T47D (cell line): ENCODE data around the gene CDYL2.

Experiments used
- DNase-seq, 2 experiments: peaks; one replicate each; pipeline versions ENCODE4 v3.0.0 to v3.0.0-alpha.2; 2011 to 2012; ENCODE audit warnings: low read depth in 1 of 2, low spot score in 1 of 2
- JUND ChIP-seq: IDR thresholded peaks from 2 replicates; pipeline ENCODE4 v1.6.1; 2012; ENCODE audit warnings: low read depth
- in situ Hi-C: cut with HindIII; loops from 2 replicates; pipeline ENCODE4 v1.10.0; 2016; ENCODE audit warnings: low sequenced_read_pairs, low pct_unique_long_range_greater_than_20kb

Gene CDYL2

DNA sequence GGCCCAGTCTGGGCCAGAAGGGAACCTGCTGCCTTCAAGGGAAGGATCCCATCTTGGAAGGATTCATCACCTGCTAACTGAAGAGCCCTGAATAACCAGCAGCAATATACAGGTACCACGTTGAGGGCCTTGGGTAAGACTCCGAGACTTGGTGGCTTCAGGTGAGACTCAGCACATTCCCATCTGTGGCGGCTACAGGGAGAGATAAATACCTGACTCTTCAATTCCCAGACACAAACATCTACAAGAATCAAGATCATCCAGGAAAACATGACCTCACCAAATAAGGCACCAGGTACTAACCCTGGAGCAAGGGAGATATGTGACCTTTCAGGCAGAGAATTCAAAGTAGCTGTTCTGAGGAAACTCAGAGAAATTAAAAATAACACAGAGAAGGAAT is 164.1 kb downstream of the CDYL2 start:
- no peak for DNase-seq
- TF ChIP-seq JUND: no peak
- in situ Hi-C loops: no loop called here

GRCh38 chr16:80639636-80640035 is 164.8 kb downstream of the CDYL2 start:
- TF ChIP-seq JUND: no peak
- in situ Hi-C loops: no loop called here
- no peak for DNase-seq

DNA sequence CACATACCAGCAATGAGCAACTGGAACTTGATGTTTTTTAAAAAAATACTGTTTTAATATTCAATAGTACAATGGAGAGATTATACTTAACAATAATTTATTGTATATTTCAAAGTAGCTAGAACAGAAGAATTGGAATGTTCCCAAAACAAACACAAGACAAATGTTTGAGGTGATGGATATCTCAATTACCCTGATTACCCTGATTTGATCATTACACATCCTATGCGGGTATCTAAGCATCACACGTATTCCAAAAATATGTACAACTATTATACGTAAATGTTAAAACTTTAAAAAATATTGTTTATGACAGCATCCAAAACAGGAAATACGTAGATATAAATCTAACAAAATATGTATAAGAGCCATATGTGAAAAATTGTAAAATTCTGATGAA is 166.8 kb downstream of the CDYL2 start:
- in situ Hi-C loops: no loop called here
- no peak for DNase-seq
- TF ChIP-seq JUND: peak; percentile 52

- in situ Hi-C loops: no loop called here
- no peak for TF ChIP-seq JUND
- no peak for DNase-seq
Observed at GRCh38 chr16:80631581-80631980, 172.8 kb downstream of the CDYL2 start.

- no peak for DNase-seq
Observed at GRCh38 chr16:80628254-80628653, 176.1 kb downstream of the CDYL2 start.

DNA sequence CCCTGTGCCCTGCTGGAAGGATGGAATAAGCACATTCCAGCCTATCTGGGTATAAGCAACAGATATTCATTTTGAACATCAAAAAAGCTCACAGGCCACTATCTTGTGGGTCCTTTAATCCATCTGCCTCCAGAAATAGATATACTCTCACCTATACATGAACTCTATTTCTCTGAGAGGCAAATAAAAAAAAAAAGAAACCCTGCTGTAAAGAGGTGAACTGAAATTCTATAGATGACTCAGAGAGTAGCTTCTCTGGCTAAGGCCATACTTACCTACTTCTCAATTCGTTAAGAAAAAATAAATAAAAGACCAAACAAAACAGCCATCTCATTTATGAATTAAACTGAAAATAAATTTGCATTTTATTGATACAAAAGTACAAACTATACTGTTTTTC is 177.3 kb downstream of the CDYL2 start:
- TF ChIP-seq JUND: no peak
- in situ Hi-C loops: no loop called here
- DNase-seq: no peak

More at GRCh38 chr16:80628254-80628653, 176.1 kb downstream of the CDYL2 start:
- in situ Hi-C loops: no loop called here
- no peak for TF ChIP-seq JUND

- no peak for TF ChIP-seq JUND
- in situ Hi-C loops: no loop called here
- DNase-seq: no peak
Observed at GRCh38 chr16:80623376-80623775, 181.0 kb downstream of the CDYL2 start.

DNA sequence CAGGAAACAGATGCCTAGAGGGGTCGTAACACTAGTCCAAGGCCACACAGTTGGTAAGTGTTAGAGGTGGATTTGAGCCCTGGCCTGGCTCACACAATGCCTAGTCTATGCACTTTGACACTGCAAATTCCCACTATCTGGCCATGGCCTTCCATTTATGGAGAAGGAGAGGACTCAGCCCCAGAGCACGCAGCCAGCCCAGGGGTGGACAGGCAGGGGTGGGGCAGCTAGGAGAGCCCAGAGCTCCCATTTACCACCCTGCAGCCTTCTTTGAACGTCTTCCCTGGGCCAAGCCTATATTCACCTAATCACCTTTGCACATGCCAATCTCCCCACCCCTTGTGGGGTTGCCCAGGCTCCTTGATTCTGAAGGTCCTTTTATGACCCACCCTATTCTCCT is 182.4 kb downstream of the CDYL2 start:
- TF ChIP-seq JUND: no peak
- DNase-seq: no peak
- in situ Hi-C loops: no loop called here

GRCh38 chr16:80620736-80621605 is 183.4 kb downstream of the CDYL2 start:
- in situ Hi-C loops: no loop called here
- no peak for TF ChIP-seq JUND
- no peak for DNase-seq

- peak; percentile 85 for TF ChIP-seq JUND
- peak; percentile 39 to 94 for DNase-seq
- in situ Hi-C loops: no loop called here
Observed at GRCh38 chr16:80619824-80620223, 184.6 kb downstream of the CDYL2 start.

DNA sequence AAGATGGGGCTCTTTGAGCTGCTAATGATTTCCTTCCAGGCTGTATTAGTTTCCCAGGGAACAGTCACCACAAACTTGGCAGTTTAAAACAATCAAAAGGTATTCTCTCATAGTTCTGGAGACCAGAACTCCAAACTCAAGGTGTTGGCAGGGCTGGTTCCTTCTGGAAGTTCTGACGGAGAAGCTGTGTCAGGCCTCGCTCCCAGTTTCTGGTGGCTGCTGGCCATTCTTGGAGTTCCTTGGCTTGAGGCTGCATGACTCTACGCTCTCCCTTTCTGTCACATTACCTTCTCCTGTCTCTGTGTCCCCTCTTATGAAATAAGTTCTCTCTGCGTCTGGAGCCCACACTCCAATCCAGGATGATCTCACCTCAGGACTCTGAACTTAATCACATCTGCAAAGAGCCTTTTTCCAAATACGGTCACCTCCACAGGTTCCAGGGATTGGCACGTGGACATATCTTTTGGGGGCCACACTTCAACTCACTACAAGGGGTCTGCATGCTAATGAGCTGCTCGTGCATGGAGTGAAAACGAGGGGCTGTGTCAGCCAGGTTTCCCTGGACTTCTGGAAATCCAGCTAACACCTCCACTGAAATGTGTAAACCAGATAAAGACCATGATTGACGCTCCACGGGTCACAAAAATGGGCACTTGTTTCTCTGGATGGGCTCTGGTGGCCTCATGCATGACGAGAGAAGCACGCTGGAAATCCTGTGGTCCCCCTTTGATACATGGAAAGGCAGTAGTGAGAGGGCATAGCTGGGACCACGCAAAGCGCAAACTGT is 185.3 kb downstream of the CDYL2 start:
- no peak for TF ChIP-seq JUND
- DNase-seq: no peak
- in situ Hi-C loops: no loop called here

DNA sequence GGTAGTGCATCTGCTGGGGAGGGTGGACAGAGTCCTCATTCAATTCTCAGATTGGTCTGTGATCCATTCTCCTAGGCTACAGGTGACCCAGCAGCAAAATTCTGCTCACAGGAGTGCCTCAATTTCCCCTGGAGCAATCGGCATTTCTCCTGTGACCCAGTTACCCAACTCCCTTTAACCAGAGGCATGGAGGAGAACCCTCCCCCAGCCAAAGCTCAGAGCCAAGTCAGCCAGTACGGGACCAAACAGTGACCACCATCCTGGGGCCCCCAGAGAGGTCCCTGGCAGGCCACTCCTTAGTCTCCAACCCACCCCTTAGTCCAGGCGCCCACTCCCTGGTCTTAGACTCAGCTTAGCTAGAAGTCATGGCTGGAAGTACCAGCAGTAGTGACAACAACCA is 188.0 kb downstream of the CDYL2 start:
- TF ChIP-seq JUND: no peak
- DNase-seq: no peak
- in situ Hi-C loops: no loop called here

DNA sequence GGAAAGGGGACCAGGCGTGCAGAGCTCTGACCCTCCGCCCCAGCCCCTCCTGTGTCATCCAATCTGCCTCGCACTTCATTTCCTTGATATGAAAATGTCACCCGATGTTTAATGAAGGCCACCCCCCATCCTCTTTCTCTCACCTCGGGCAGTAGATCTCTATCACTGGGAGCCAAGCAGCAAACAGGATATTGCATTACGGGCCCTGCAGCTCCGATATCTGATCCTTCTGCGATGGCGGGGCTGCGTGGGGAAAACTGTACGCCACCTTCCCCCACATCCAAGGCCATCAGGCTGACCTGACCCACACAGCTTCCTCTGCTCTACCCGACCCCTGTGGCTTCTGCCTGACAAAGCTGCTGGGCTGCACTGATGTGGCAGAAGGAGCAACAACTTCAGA is 188.7 kb downstream of the CDYL2 start:
- in situ Hi-C loops: no loop called here
- peak in 1 of 2 experiments; percentile 71 for DNase-seq
- peak; percentile 70 for TF ChIP-seq JUND
